HG02884 (cell line): Measurements from ENCODE around the gene SESN1.

Source experiments
- ATAC-seq: cut with Tn5 transposase; IDR thresholded peaks from one replicate; pipeline ENCODE4 v1.9.1; 2021; ENCODE audit warnings: mild to moderate bottlenecking, moderate library complexity; ENCODE audit not compliant: unreplicated experiment

SESN1 gene

DNA sequence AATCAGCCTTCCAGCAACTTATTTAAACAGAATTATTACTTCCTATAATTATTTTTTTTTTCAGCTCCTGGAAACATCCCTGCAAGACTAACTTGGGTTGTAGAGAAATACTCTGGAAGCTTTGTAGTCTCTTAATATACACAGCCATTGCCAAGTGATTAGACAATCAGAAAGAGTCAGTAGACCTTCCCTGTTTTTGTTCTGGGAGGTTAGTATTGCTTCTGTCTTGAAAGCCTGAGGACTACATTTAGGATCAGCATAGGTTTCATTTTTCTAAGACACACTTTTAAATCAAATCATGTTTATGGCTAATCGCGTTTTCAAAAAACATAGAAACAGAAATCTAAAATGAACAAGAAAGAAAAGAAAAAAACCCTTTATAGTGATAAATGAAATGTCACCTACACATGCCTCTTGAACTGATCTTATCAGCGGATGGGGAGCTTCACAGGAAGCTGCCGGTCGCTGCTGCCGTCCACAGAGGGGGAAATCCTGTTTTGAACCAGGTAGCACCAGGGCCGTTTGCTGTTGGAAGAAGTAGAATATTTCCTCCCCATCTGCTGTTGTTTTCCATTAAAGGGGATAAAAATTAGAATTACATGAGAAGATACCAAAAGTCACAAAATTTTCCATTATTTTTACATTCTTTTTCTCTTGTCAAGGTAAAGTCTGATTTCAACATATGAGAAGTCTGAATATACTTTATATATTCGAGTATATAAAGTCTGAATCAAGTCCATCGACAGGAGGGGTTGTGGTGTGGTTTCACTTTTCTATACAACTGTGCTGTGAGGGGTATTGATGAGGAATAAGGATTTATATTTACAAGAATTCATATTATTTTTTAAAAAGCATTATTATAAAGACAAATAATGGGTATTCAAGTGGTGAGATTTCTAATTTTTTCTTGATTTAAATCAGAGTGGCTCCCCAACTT lies 151.8 kb downstream of the SESN1 start:
- no peak for ATAC-seq

DNA sequence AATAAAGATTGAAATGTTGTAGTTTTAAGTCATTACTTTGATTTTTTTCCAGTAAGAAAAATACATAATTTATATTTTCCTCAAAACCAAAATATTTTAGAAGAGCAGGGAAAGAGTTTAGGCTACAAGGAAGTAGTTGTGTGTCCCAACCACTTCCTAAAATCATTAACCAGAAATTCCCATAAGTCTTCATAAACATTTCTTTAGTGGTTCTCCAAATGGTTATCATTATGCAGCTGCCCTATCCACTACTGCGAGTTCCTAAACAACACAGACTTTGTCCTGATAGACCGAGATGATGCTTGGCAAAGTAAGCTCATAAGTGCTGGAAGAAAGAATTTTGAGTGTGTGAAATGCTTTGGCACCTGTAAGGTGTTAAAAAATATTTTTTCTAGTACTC lies 152.8 kb downstream of the SESN1 start:
- ATAC-seq, result no peak

DNA sequence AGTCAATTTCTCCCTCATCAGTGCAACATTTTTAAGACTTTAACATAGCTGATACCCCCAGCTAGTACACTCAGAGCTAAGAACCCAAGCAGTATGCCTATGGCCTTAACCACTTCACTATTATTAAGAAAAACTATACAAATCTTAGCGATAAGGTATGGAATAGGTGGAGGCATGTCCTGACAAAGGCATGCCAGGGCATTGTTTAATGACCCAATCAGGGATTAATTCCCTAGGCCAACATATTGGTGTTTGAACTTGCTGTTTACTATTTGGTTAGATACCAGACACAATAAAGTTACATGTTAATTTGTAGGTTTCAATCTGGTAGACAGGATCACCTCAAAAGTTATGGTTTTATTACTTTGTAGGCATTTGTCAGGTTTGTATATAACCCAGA lies 153.4 kb downstream of the SESN1 start:
- no peak for ATAC-seq

DNA sequence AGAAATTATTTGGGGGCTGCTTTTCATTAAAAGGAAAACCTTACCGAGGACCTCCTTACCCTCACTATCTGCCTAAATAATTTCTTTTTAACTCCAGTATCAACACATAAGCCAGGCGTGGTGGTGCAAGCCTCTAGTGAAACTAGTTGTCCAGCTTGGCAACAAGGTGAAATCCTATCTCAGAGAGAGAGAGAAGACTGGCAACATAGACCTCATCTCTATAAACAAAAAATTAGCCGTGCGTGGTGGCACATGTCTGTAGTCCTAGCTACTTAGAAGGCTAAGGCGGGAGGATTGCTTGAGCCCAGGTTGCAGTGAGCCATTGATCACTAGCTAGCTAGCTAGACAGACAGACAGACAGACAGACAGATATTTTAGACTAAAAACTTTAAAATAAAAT lies 153.9 kb downstream of the SESN1 start:
- ATAC-seq, result no peak

DNA sequence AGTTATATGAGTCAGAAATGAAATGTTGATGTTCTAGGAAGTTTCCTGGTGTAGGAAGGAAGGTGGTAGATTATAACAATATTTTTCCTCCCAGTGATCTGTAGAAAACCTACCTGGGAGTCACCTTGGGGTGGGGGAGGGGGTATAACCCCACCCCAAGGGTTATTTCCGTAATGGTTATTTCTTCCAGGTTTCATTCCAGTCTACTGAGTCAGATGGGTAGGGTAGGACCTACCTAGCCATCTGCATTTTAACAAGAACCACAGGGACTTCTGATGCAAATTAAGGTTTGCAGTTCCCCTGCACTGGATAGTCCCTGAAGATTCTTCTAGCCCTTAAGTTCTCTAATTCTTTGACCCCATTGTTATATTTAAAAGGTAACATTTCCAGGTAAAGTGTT lies 157.5 kb downstream of the SESN1 start:
- ATAC-seq, result no peak
